ENCODE measurements around the gene PPIG.
"Not testable (repeated sequence)": the region's sequence is repeated elsewhere in the genome, so short reads cannot be mapped to it uniquely, and the experiment has no call there.

Gene PPIG

GRCh38 chr2:169584005-169584877 is at the start of gene PPIG:
Gene PPIG, plus strand, starts transcription at chr2:169584351. Its CDS starts 19,691 bp downstream, at chr2:169604042.
- peak; percentile 88 for DNase-seq

- DNase-seq: not testable (repeated sequence)
These were observed 44.7 kb upstream of the PPIG start for GRCh38 chr2:169539460-169539859.

GRCh38 chr2:169540146-169540545 is 44.0 kb upstream of the PPIG start:
- no peak for DNase-seq

- DNase-seq: no peak
These were observed 41.7 kb upstream of the PPIG start for GRCh38 chr2:169542433-169542832.

- no peak for DNase-seq
These were observed 37.4 kb upstream of the PPIG start for GRCh38 chr2:169546756-169547155.

- no peak for DNase-seq
These were observed 22.8 kb upstream of the PPIG start for GRCh38 chr2:169561364-169561763.

GRCh38 chr2:169562084-169562483 is 22.1 kb upstream of the PPIG start:
- DNase-seq: not testable (repeated sequence)

DNA sequence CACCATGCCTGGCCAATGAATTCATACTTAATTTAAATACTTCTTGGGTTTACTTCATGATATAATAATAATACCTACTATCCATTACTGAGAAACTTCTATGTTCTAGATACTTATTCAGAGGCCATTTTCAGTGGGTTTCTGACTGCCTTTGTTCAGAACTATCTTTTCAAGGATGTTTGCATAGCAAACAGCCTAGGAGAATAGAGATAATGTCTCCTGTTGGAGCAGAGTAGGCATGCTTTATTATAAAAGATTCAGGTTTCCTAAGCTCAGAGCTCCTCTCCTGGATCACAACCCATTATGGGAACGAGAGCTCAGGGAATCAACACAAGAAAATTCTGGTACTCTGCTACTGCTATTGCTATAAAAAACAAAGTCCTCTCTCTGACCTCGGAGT is 21.6 kb upstream of the PPIG start:
- no peak for DNase-seq

GRCh38 chr2:169565686-169566085 is 18.5 kb upstream of the PPIG start:
- no peak for DNase-seq

- no peak for DNase-seq
These were observed 14.2 kb upstream of the PPIG start for GRCh38 chr2:169569948-169570347.

- not testable (repeated sequence) for DNase-seq
These were observed 13.4 kb upstream of the PPIG start for GRCh38 chr2:169570752-169571151.

GRCh38 chr2:169571571-169571970 is 12.6 kb upstream of the PPIG start:
- DNase-seq: no peak

GRCh38 chr2:169572189-169572588 is 12.0 kb upstream of the PPIG start:
- no peak for DNase-seq

DNA sequence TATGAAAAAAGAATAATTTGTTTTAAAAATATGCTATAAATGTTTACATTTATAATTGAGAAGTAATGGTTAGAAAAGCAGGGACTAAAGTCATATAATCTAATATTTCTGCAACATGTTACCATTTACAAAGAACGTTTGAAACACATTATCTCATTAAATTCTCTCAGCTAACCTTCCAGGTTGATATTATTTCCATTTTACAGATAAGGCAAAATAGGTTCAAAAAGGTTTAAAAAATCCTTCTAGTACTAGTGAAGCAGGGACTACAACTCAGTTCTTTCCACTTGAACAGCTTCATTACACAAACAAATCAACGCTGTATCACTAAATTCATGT is 11.4 kb upstream of the PPIG start:
- no peak for DNase-seq

DNA sequence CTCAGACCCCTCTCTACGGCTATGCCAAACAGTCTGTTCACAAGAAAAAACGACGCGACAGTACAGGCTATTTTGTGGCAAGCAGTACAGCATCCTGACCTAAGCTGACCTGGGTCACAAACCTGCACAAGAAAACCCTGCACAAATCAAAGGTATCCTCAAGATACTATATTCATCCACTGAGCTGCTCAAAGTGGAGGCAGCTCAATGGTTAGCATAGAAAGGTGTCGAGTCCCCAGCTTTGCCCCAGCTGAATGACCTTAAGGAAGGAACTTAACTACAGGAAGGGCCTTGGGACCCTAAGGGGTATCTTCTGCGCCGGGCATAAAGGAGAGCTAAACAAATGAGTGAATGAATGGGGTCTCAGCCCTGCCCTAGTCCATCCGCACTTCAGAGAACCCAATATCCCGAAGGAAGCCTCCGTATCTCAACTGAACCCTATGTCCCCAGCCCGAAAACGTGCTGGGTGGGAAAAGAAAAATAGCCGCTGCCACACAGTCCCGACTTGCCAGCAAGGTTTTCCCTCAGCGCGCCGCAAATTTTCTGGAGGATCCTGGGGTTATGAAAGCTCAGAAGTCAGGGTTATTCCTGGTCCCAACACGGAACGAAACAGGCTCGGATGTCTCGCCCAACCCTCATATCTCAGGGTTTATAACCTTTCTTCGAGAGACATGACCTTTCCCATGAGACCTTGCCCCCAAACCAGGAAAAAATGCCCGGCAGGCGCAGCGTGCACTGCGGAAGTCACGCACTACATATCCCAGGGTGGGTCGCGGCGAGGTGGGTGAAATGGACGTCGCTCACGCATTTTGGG is 10.8 kb upstream of the PPIG start, which contains the start of gene FASTKD1:
FASTKD1 (minus strand) TSS at position 706 of the 814 bp plus-strand sequence. CDS start 1,836 bp downstream, outside the sequence.
- peak; percentile 80 for DNase-seq

DNA sequence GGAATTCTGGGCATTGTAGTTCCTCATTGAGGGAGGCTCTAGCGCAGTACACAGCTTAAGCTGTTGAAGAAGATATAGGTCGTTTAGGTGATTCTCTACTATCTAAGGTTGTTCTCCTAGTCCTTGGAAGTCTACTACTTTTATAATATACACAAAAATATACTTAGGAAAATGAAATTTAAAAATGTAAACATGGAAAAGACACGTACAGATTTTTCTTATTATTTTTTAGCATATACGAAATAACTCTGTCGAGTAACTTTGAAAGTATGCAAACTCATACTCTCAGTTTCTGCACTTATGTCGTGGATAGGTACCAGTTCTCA is 10.2 kb upstream of the PPIG start:
- no peak for DNase-seq

- not testable (repeated sequence) for DNase-seq
These were observed 9.6 kb upstream of the PPIG start for GRCh38 chr2:169574539-169574938.

DNA sequence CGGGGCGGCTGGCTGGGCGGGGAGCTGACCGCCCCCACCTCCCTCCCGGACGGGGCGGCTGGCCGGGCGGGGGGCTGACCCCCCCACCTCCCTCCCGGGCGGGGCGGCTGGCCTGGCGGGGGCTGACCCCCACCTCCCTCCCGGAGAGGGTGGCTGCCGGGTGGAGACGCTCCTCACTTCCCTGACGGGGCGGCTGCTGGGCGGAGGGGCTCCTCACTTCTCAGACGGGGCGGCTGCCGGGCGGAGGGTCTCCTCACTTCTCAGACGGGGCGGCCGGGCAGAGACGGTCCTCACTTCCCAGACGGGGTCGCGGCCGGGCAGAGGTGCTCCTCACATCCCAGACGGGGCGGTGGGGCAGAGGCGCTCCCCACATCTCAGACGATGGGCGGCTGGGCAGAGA is 8.9 kb upstream of the PPIG start:
- DNase-seq: not testable (repeated sequence)

DNA sequence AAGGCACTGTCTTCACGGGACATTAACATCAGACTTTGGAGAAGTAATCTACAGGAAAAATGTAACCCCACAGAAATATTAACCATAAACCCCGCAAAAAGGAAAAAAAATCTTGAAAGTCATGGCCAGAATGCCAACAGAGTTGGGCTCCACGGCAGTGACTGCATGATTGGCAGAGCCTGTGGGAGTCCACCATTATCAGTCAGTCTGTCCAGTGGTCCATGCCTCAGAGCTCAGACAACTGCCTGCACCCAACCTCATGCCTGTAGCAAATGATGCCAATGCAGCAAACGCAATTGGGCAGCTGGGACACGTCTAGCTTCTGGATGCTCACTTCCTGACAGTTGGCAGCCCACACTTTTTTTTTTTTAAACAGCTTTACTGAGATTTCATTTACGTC is 5.1 kb upstream of the PPIG start:
- DNase-seq: no peak

DNA sequence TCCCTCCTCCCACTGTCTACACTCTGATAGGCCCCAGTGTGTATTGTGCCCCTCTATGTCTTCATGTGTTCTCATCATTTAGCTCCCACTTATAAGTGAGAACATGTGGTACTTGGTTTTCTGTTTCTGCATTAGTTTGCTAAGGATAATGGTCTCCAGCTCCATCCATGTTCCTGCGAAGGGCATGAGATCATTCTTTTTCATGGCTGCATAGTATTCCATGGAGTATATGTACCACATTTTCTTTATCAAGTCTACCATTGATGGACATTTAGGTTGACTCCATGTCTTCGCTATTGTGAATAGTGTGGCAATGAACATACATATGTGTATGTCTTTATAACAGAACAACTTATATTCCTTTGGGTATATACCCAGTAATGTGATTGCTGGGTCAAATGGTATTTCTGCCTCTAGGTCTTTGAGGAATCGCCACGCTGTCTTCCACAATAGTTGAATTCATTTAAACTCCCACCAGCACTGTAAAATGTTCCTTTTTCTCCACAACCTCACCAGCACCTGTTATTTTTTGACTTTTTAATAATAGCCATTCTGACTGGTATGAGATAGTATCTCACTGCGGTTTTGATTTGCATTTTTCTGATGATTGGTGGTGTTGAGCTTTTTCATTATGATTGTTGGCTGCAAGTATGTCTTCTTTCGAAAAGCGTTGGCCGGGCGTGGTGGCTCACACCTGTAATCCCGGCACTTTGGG is 1.4 kb upstream of the PPIG start:
- not testable (repeated sequence) for DNase-seq

- DNase-seq: no peak
These were observed 633 bp upstream of the PPIG start for GRCh38 chr2:169583518-169583917.

DNA sequence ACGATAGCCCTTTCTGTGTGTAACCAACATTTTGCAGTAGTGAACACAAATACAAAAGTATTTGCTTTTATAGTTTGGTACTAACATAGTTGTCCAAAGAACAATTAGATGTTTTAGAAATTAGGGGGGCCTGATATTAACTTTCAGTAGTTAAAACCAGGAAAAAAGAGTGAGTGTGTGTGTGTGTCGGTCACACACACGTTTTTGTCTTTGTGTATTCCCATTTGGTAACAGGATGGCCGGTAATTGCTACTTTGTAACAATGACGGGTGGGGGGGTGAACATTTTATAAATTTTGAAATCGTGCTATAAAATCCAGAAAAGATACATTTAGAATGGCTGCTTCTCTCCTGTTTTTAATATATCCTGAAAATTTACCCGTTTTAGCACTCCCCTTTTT is 1.5 kb downstream of the PPIG start:
- DNase-seq: no peak

DNA sequence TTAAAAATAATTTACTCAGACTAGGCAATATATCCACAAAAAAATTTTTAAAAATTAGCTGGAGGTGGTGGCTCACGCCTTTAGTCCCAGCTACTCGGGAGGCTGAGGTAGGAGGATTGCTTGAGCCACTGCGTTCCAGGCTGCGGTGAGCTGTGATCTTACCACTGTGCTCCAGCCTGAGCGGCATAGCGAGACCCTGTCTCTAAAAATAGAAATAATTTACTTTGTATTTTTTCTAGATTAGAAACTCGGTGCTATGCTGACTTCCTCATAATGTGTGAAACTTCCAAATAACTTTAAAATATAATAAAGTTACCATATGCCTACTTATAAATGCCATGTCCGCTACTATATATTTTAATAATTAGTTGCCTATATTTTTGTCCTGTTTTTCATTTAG is 6.7 kb downstream of the PPIG start:
- DNase-seq: no peak
